Measurements from ENCODE around the gene ZNF609. TPM values are rescaled to one million over a fixed set of nuclear protein-coding genes. Genes with fewer than 3 reads are reported as not detected.
A peak's percentile ranks its signal among the peaks of the same experiment; 100 is the strongest.

Gene ZNF609
- polyA plus RNA-seq, 2 of the 4 experiments (the other 2 are of a cell fraction): 19.6 to 39.9 TPM

GRCh38 chr15:64667736-64668161 is 207.4 kb downstream of the ZNF609 start:
- FAIRE-seq (no peak), ATAC-seq (peak in 1 of 2 experiments; percentile 51; a peak in 3 of 6 replicates), DNase-seq (ENCODE audit: low read depth in 1 of 2, low spot score in 1 of 2) (no peak)
- Histone ChIP-seq H3K9me3 (no peaks in the 10 kb centered on the region), H3K4me1 (peaks cover 26% of the 10 kb centered on the region), H3K4me2 (peak overlapping the region; percentile 15; the same call in 2 of the 3 replicates), H3K4me3 (no peak overlapping the region), H3K27ac (peak overlapping the region in 1 of 2 experiments; percentile 10; a peak in 1 of 6 replicates)
- no peak for TF ChIP-seq FOSB (CRISPR knock-in tag; IDR thresholded peaks at IDR 0.05)
- TF ChIP-seq ATOH8 (CRISPR knock-in tag; IDR thresholded peaks at IDR 0.05; ENCODE audit: low read depth): no peak
- TF ChIP-seq RCOR1 (IDR thresholded peaks at IDR 0.05; ENCODE audit: low read depth, low read length): no peak
- TF ChIP-seq HDAC2 (IDR thresholded peaks at IDR 0.05): no peak
- CTCF ChIA-PET: interaction anchor here (0.9 to 6.6 kb wide), 6 partner anchors 14 to 64 kb away, joined by 3 to 38 read pairs (median 7); no protein-coding TSS in a partner anchor
- 20% methylated on average over 1 of the region's 1 CpG for WGBS (ENCODE audit: missing lambda C conversion rate)
- POLR2A ChIA-PET: no interaction called here

- WGBS (ENCODE audit: missing lambda C conversion rate): 95% methylated on average over 12 of the region's 12 CpGs
- FAIRE-seq (no peak), ATAC-seq (no peak), DNase-seq (ENCODE audit: low read depth in 1 of 2, low spot score in 1 of 2) (no peak)
- ChIA-PET POLR2A (no interaction called here), CTCF (interaction anchor here (0.7 to 6.5 kb wide), 5 partner anchors 8 to 54 kb away, joined by 3 to 55 read pairs (median 5); no protein-coding TSS in a partner anchor)
- no peaks in the 10 kb centered on the region for H3K4me1 ChIP-seq
- H3K9me3 ChIP-seq: no peaks in the 10 kb centered on the region
- TF ChIP-seq HES2 (IDR thresholded peaks at IDR 0.05): no peak
- no peak overlapping the region for H3K27ac ChIP-seq
- no peak overlapping the region for H3K4me2 ChIP-seq
- no peak overlapping the region for H3K4me3 ChIP-seq
Measured at GRCh38 chr15:64673866-64674265, 213.5 kb downstream of the ZNF609 start.

- peaks cover 4% of the 10 kb centered on the region; the same call in 1 of the 3 replicates for H3K4me1 ChIP-seq
- no peak overlapping the region for H3K4me3 ChIP-seq
- no peaks in the 10 kb centered on the region for H3K9me3 ChIP-seq
- no peak overlapping the region for H3K4me2 ChIP-seq
- ChIA-PET POLR2A (no interaction called here), CTCF (interaction anchor here (0.7 to 27.3 kb wide), 7 partner anchors 8 to 525 kb away, joined by 3 to 1052 read pairs (median 30); no protein-coding TSS in a partner anchor)
- H3K27ac ChIP-seq: no peak overlapping the region
- ATAC-seq (no peak), DNase-seq (ENCODE audit: low read depth in 1 of 2, low spot score in 1 of 2) (no peak), FAIRE-seq (no peak)
- no peak for TF ChIP-seq CTCF (IDR thresholded peaks at IDR 0.05)
- TF ChIP-seq REST (IDR thresholded peaks at IDR 0.05): no peak
- WGBS (ENCODE audit: missing lambda C conversion rate): 88% methylated on average over 14 of the region's 14 CpGs
Measured at GRCh38 chr15:64678126-64678819, 217.9 kb downstream of the ZNF609 start.

- Histone ChIP-seq H3K4me2 (no peak overlapping the region), H3K27ac (no peak overlapping the region), H3K9me3 (no peaks in the 10 kb centered on the region), H3K4me1 (peaks cover 4% of the 10 kb centered on the region; the same call in 1 of the 3 replicates), H3K4me3 (no peak overlapping the region)
- no peak for ATAC-seq
- ChIA-PET POLR2A (no interaction called here), CTCF (interaction anchor here (0.8 to 27.3 kb wide), 21 partner anchors 9 to 517 kb away, joined by 3 to 1052 read pairs (median 9); partner anchors contain the start of genes CSNK1G1 and PPIB)
- FAIRE-seq: no peak
- 78% methylated on average over 2 of the region's 2 CpGs for WGBS (ENCODE audit: missing lambda C conversion rate)
- TF ChIP-seq MAFK (IDR thresholded peaks at IDR 0.05; ENCODE audit: partially characterized antibody) (peak; percentile 53), CHD2 (IDR thresholded peaks at IDR 0.05; ENCODE audit: low read length, partially characterized antibody) (no peak)
- no peak for DNase-seq (ENCODE audit: low read depth in 1 of 2, low spot score in 1 of 2)
Measured at GRCh38 chr15:64680097-64680496, 219.7 kb downstream of the ZNF609 start.

Data from A549 (cell line).